ENCODE measurements around the gene RPP25. TPM values are rescaled to one million over a fixed set of nuclear protein-coding genes. Genes with fewer than 3 reads are reported as not detected.

Gene RPP25
- total RNA-seq, 1 donor, result 8.8 TPM

- DNase-seq (ENCODE audit: low read depth), result no peak
- peak overlapping the region; percentile 6 for H3K4me3 ChIP-seq (ENCODE audit: low read depth, low read length)
- TF ChIP-seq CTCF (IDR thresholded peaks at IDR 0.05; ENCODE audit: insufficient read depth, low read length), result no peak
Observed at GRCh38 chr15:74959586-74959939, 3.0 kb upstream of the RPP25 start.

- peak overlapping the region; percentile 57 for H3K4me3 ChIP-seq (ENCODE audit: low read depth, low read length)
- DNase-seq (ENCODE audit: low read depth), result no peak
- no peak for TF ChIP-seq CTCF (IDR thresholded peaks at IDR 0.05; ENCODE audit: insufficient read depth, low read length)
Observed at GRCh38 chr15:74958908-74959585, 2.5 kb upstream of the RPP25 start.

- H3K4me3 ChIP-seq (ENCODE audit: low read depth, low read length), result peak overlapping the region; percentile 57
- TF ChIP-seq CTCF (IDR thresholded peaks at IDR 0.05; ENCODE audit: insufficient read depth, low read length), result peak; percentile 49
- peak; percentile 35 for DNase-seq (ENCODE audit: low read depth)
Observed at GRCh38 chr15:74958320-74958907, 1.8 kb upstream of the RPP25 start.

GRCh38 chr15:74957476-74958035, 984 bp upstream of the RPP25 start:
- DNase-seq (ENCODE audit: low read depth), result peak; percentile 24
- peak overlapping the region; percentile 64 for H3K4me3 ChIP-seq (ENCODE audit: low read depth, low read length)
- TF ChIP-seq CTCF (IDR thresholded peaks at IDR 0.05; ENCODE audit: insufficient read depth, low read length), result peak; percentile 1

- H3K4me3 ChIP-seq (ENCODE audit: low read depth, low read length), result peak overlapping the region; percentile 64
- peak; percentile 60 for DNase-seq (ENCODE audit: low read depth)
- TF ChIP-seq CTCF (IDR thresholded peaks at IDR 0.05; ENCODE audit: insufficient read depth, low read length), result peak; percentile 40
Observed at GRCh38 chr15:74955796-74956647, 550 bp downstream of the RPP25 start.

- TF ChIP-seq CTCF (IDR thresholded peaks at IDR 0.05; ENCODE audit: insufficient read depth, low read length), result no peak
- no peak for DNase-seq (ENCODE audit: low read depth)
- H3K4me3 ChIP-seq (ENCODE audit: low read depth, low read length), result peak overlapping the region; percentile 64
Observed at GRCh38 chr15:74955017-74955416, 1.6 kb downstream of the RPP25 start.

Measured in fibroblast of the aortic adventitia (primary cell).